Endothelial cell of umbilical vein (primary cell): ENCODE data around the gene C5orf15. TPM values are rescaled to one million over a fixed set of nuclear protein-coding genes. Genes with fewer than 3 reads are reported as not detected.

Source experiments
- BruUV-seq: library from RNA; stranded (reverse); fragments of 400-500 nt; replicated peaks from 2 replicates; lab custom pipeline; 2021; lab: Mats Ljungman, UMichigan
- CTCF ChIA-PET: fragments of 300-600, 350-600 bp; sonication (Branson Sonifier 250); formaldehyde crosslinking; loops from one replicate; lab custom pipeline; 2021; ENCODE audit warnings: antibody characterized with exemption, inconsistent platforms; lab: Charles Lee
- POLR2A ChIA-PET: fragments of 300-600, 350-600 bp; sonication (Branson Sonifier 250); formaldehyde crosslinking; loops from one replicate; lab custom pipeline; 2021; ENCODE audit warnings: antibody characterized with exemption, inconsistent platforms; lab: Charles Lee
- DNase-seq: peaks from one replicate; pipeline ENCODE4 v3.0.0-alpha.2; 2011; ENCODE audit warnings: low read depth, low spot score
- FAIRE-seq: peaks from 2 replicates; lab custom pipeline; 2011; peaks lifted over from hg19 to GRCh38; lab: Jason Lieb, UNC
- H2AFZ ChIP-seq: 2 replicates; pipeline ENCODE4 v1.6.0; 2012; ENCODE audit warnings: low read depth, low read length, control low read depth, inconsistent platforms
- H3K27ac ChIP-seq: 2 replicates; pipeline ENCODE4 v1.5.1; 2011; ENCODE audit warnings: low read depth, mild to moderate bottlenecking, control low read depth, low read length, moderate library complexity; ENCODE audit not compliant: insufficient read depth
- H3K27me3 ChIP-seq, 2 experiments: 2 replicates each; pipeline versions ENCODE4 v1.6.0 to v1.6.1; 2011; ENCODE audit warnings: low read length in 2 of 2, mixed read lengths in 1 of 2; ENCODE audit not compliant: control insufficient read depth in 2 of 2, insufficient read depth in 2 of 2
- H3K36me3 ChIP-seq, 2 experiments: 2 replicates in 1 of 2; 3 replicates in 1 of 2; pipeline ENCODE4 v1.5.1; 2011; ENCODE audit warnings: low read length in 2 of 2, mild to moderate bottlenecking in 1 of 2, moderate library complexity in 1 of 2; ENCODE audit not compliant: control insufficient read depth in 2 of 2, insufficient read depth in 2 of 2; ENCODE audit errors: extremely low read depth in 1 of 2
- H3K4me1 ChIP-seq: 3 replicates; pipeline ENCODE4 v1.5.1; 2011; ENCODE audit warnings: mild to moderate bottlenecking, low read length; ENCODE audit not compliant: control insufficient read depth, insufficient read depth; ENCODE audit errors: extremely low read depth
- H3K4me2 ChIP-seq: 2 replicates; pipeline ENCODE4 v1.6.1; 2011; ENCODE audit warnings: low read length, control low read depth, mixed read lengths; ENCODE audit not compliant: insufficient read depth
- H3K4me3 ChIP-seq, 3 experiments: fragments of 200-600 bp in 1 of 3; sonication (generic), shearing (Covaris generic) in 1 of 3; replicated peaks in 1 of 3; 2 replicates each; pipeline ENCODE4 v1.5.1; 2011 to 2016; ENCODE audit warnings: control low read depth in 3 of 3, low read length in 3 of 3, mild to moderate bottlenecking in 2 of 3, inconsistent platforms in 1 of 3, low read depth in 1 of 3, moderate library complexity in 1 of 3; ENCODE audit not compliant: insufficient read depth in 1 of 3
- H3K79me2 ChIP-seq: 2 replicates; pipeline ENCODE4 v1.6.0; 2012; ENCODE audit warnings: low read length, inconsistent platforms; ENCODE audit not compliant: control insufficient read depth, insufficient read depth
- H3K9ac ChIP-seq: replicated peaks from 2 replicates; pipeline ENCODE3; 2011; ENCODE audit warnings: low read length, control low read depth; ENCODE audit not compliant: insufficient read depth; ENCODE audit errors: extremely low read depth
- H3K9me1 ChIP-seq: replicated peaks from 3 replicates; pipeline ENCODE4 v1.6.0; 2011; ENCODE audit warnings: mild to moderate bottlenecking, low read length; ENCODE audit not compliant: control insufficient read depth, insufficient read depth; ENCODE audit errors: extremely low read depth
- H3K9me3 ChIP-seq: replicated peaks from 2 replicates; pipeline ENCODE4 v1.5.1; 2012; ENCODE audit warnings: low read length, inconsistent platforms; ENCODE audit not compliant: control insufficient read depth, insufficient read depth
- H4K20me1 ChIP-seq: replicated peaks from 2 replicates; pipeline ENCODE3; 2011; ENCODE audit warnings: mild to moderate bottlenecking, low read length; ENCODE audit not compliant: control insufficient read depth, insufficient read depth; ENCODE audit errors: extremely low read depth
- CTCF ChIP-seq, 2 donors: IDR thresholded peaks; 1 replicate in 1 of 2; 2 replicates in 1 of 2; pipeline ENCODE4 v1.5.1; 2011; ENCODE audit warnings: low read length in 2 of 2, mild to moderate bottlenecking in 2 of 2, moderate library complexity in 2 of 2, control low read depth in 1 of 2, inconsistent platforms in 1 of 2, low read depth in 1 of 2; ENCODE audit not compliant: insufficient read depth in 1 of 2; ENCODE audit errors: extremely low read depth in 1 of 2
- EZH2 ChIP-seq: IDR thresholded peaks from 2 replicates; pipeline ENCODE4 v1.6.1; 2012; ENCODE audit warnings: borderline replicate concordance, low read depth, mild to moderate bottlenecking, moderate library complexity, low read length, inconsistent platforms; ENCODE audit not compliant: severe bottlenecking
- FOS ChIP-seq: IDR thresholded peaks from 2 replicates; pipeline ENCODE4 v1.6.1; 2011; ENCODE audit warnings: mild to moderate bottlenecking, low read length, moderate library complexity, borderline replicate concordance; ENCODE audit not compliant: insufficient read depth
- GATA2 ChIP-seq: IDR thresholded peaks from 2 replicates; pipeline ENCODE4 v1.7.0; 2011; ENCODE audit warnings: low read depth, mild to moderate bottlenecking, moderate library complexity, mixed read lengths, low read length; ENCODE audit not compliant: insufficient read length, insufficient read depth
- JUN ChIP-seq: IDR thresholded peaks from 2 replicates; pipeline ENCODE4 v1.6.1; 2011; ENCODE audit warnings: borderline replicate concordance, low read depth; ENCODE audit not compliant: insufficient read length, insufficient read depth
- MAX ChIP-seq: IDR thresholded peaks from 2 replicates; pipeline ENCODE4 v1.6.1; 2011; ENCODE audit not compliant: insufficient read depth, insufficient read length
- MYC ChIP-seq: IDR thresholded peaks from one replicate; pipeline ENCODE4 v1.6.1; 2011; ENCODE audit warnings: mild to moderate bottlenecking, low read depth, low read length
- POLR2A ChIP-seq: IDR thresholded peaks from 2 replicates; pipeline ENCODE4 v1.6.1; 2012; ENCODE audit warnings: low read depth, mild to moderate bottlenecking, control low read depth, low read length
- POLR2AphosphoS5 ChIP-seq: IDR thresholded peaks from 2 replicates; pipeline ENCODE4 v1.6.1; 2012; ENCODE audit warnings: low read depth, mild to moderate bottlenecking, control low read depth, low read length, moderate library complexity; ENCODE audit not compliant: insufficient read depth
- dilution Hi-C: fragments of 300-500 bp; cut with MboI; formaldehyde crosslinking; loops from one replicate; pipeline ENCODE4 v1.15.0; 2019; ENCODE audit warnings: low sequenced_read_pairs; ENCODE audit not compliant: extremely low pct_ligation_motif_present
- intact Hi-C: fragments of 100-400 bp; cut with micrococcal nuclease; formaldehyde crosslinking; loops from one replicate; pipeline ENCODE4 v1.10.0; 2022
- polyA plus RNA-seq, 4 experiments: library from polyadenylated mRNA; depleted of rRNA in 3 of 4; stranded (reverse) in 3 of 4; unstranded in 1 of 4; fragments of >200 nt; gene quantifications; 2 replicates each; pipeline versions ENCODE4 v1.2.1 to v1.2.3, GENCODE V29; 2011 to 2012; ENCODE audit warnings: missing spikeins in 1 of 4
- total RNA-seq: library from RNA; stranded (reverse); gene quantifications from 2 replicates; pipeline ENCODE4 v1.2.3, GENCODE V29; 2021

The C5orf15 gene
- total and polyA plus RNA-seq, 2 donors (not counting 3 experiments of a cell fraction or from before 2014, with no cell fraction given) = 25.3 to 45.4 TPM

- no peaks in the 10 kb centered on the region for H3K4me1 ChIP-seq
- DNase-seq = no peak
- H3K27me3 ChIP-seq = peaks cover 0 to 2% of the 10 kb centered on the region in 2 experiments
- no peak overlapping the region for H2AFZ ChIP-seq
- no peaks in the 10 kb centered on the region for H3K79me2 ChIP-seq
- H4K20me1 ChIP-seq = no peaks in the 10 kb centered on the region
- intact Hi-C loops (no loop called here), dilution Hi-C loops (no loop called here)
- TF ChIP-seq FOS (no peak), MAX (no peak), CTCF (IDR thresholded peaks at IDR 0.05; ENCODE audit: extremely low read depth in 1 of 2, insufficient read depth in 1 of 2, low read depth in 1 of 2, low read length in 2 of 2) (no peak), JUN (no peak), POLR2AphosphoS5 (no peak), POLR2A (no peak), EZH2 (no peak), GATA2 (no peak), MYC (no peak)
- no peak overlapping the region for H3K4me3 ChIP-seq
- ChIA-PET POLR2A (no interaction called here), CTCF (no interaction called here)
- BruUV-seq = no TSS peak
- no peak for FAIRE-seq
- H3K9ac ChIP-seq = no peak overlapping the region
- no peak overlapping the region for H3K4me2 ChIP-seq
- no peak overlapping the region for H3K27ac ChIP-seq
- H3K9me3 ChIP-seq = no peaks in the 10 kb centered on the region
- no peaks in the 10 kb centered on the region for H3K9me1 ChIP-seq
- no peaks in the 10 kb centered on the region for H3K36me3 ChIP-seq
Observed at GRCh38 chr5:133917785-133918184, 50.6 kb downstream of the C5orf15 start.
